ENCODE data around the gene STIM1. TPM values are rescaled to one million over a fixed set of nuclear protein-coding genes. Genes with fewer than 3 reads are reported as not detected.

Gene STIM1
- total RNA-seq, 1 experiment from 2014 or later, result 15.2 TPM

DNA sequence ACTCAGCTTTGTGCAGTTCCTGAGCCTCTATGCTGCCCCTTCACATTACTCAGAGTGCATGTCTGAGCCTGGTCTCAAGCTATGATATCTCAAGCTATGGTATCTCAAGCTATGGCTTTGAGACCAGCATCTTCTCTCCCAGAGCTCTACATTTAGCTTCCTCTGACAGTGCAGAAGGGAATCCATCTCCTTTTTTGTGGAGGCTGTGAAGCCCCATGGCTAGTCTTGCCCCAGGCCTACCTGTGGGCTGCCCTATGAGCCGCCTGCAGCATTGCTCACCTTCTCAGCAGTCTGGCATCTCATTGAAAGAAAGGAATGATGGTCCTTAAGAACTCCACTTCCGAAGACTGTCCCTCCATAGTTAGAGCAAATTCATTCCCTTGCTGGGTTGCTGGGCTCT, 34.5 kb upstream of the STIM1 start:
- Histone ChIP-seq H2BK5ac (ENCODE audit: insufficient read length, low read length) (no peak overlapping the region), H2BK15ac (ENCODE audit: low read depth, low read length) (no peak overlapping the region), H3K56ac (ENCODE audit: insufficient read length, low read depth, low read length) (no peak overlapping the region), H2BK120ac (ENCODE audit: low read depth, low read length, poor library complexity, severe bottlenecking) (no peak overlapping the region), H4K91ac (ENCODE audit: insufficient read length, low read depth, low read length) (no peak overlapping the region), H3T11ph (ENCODE audit: low read length) (no peak overlapping the region), H4K5ac (ENCODE audit: insufficient read length, low read depth, low read length) (no peak overlapping the region), H2AFZ (ENCODE audit: low read length) (no peak overlapping the region), H3K4ac (ENCODE audit: low read depth, low read length) (no peak overlapping the region), H3K4me1 (ENCODE audit: insufficient read depth, low read length) (peaks cover 9% of the 10 kb centered on the region; the same call in 1 of the 2 replicates), H3K79me1 (ENCODE audit: insufficient read depth, low read depth, low read length, poor library complexity, severe bottlenecking) (no peaks in the 10 kb centered on the region), H2AK5ac (ENCODE audit: insufficient read length, low read length) (no peak overlapping the region), H3K9ac (ENCODE audit: extremely low read depth, insufficient read length, low read length) (no peak overlapping the region), H4K20me1 (ENCODE audit: control insufficient read depth, insufficient read depth, insufficient read length) (no peaks in the 10 kb centered on the region), H3K79me2 (ENCODE audit: insufficient read depth, low read length) (no peaks in the 10 kb centered on the region), H2BK20ac (ENCODE audit: low read depth, low read length, poor library complexity, severe bottlenecking) (no peak overlapping the region), H3K18ac (ENCODE audit: insufficient read length, low read depth, low read length) (no peak overlapping the region), H3K9me3 (ENCODE audit: control insufficient read depth, low read depth, low read length) (no peaks in the 10 kb centered on the region), H3K4me2 (ENCODE audit: insufficient read depth, insufficient read length, low read length) (no peak overlapping the region), H3K27ac (ENCODE audit: insufficient read length, low read depth, low read length) (no peak overlapping the region), H3K23ac (ENCODE audit: insufficient read length, low read depth, low read length) (no peak overlapping the region), H3K27me3 (ENCODE audit: insufficient read depth, low read length) (no peaks in the 10 kb centered on the region), H4K8ac (replicated peaks; ENCODE audit: insufficient read length, low read depth, low read length) (no peak overlapping the region), H3K14ac (ENCODE audit: insufficient read depth, low read length) (no peak overlapping the region), H2BK12ac (ENCODE audit: insufficient read length, low read depth, low read length) (no peak overlapping the region), H3K23me2 (ENCODE audit: insufficient read length, low read depth, low read length, poor library complexity, severe bottlenecking) (no peaks in the 10 kb centered on the region)
- TF ChIP-seq, protein P1, sequence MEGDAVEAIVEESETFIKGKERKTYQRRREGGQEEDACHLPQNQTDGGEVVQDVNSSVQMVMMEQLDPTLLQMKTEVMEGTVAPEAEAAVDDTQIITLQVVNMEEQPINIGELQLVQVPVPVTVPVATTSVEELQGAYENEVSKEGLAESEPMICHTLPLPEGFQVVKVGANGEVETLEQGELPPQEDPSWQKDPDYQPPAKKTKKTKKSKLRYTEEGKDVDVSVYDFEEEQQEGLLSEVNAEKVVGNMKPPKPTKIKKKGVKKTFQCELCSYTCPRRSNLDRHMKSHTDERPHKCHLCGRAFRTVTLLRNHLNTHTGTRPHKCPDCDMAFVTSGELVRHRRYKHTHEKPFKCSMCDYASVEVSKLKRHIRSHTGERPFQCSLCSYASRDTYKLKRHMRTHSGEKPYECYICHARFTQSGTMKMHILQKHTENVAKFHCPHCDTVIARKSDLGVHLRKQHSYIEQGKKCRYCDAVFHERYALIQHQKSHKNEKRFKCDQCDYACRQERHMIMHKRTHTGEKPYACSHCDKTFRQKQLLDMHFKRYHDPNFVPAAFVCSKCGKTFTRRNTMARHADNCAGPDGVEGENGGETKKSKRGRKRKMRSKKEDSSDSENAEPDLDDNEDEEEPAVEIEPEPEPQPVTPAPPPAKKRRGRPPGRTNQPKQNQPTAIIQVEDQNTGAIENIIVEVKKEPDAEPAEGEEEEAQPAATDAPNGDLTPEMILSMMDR (conservative IDR thresholded peaks at IDR 0.05), result no peak
- no peaks in the 10 kb centered on the region for H3K9me3 Mint-ChIP-seq
- H3K27me3 Mint-ChIP-seq (ENCODE audit: low read depth), result no peaks in the 10 kb centered on the region
- DNase-seq, result no peak
- WGBS (ENCODE audit: extremely low coverage, insufficient read length, low lambda C conversion rate), result no CpG with 5 or more reads among the region's 2 CpGs
- H3K4me1 Mint-ChIP-seq, result peaks cover 28 to 29% of the 10 kb centered on the region in 2 experiments
- peaks cover 12 to 31% (median 27%) of the 10 kb centered on the region in 3 experiments for H3K36me3 Mint-ChIP-seq (ENCODE audit: insufficient read depth in 1 of 3, low read depth in 3 of 3)
- H3K27ac Mint-ChIP-seq, result peak overlapping the region in 1 of 3 experiments; percentile 28; a peak in 1 of 7 replicates
- no peak overlapping the region for H3K4me3 Mint-ChIP-seq

All from H9 (cell line).